Amniotic epithelial cell (primary cell): ENCODE data around the gene KRT35.

Source experiments
- DNase-seq: peaks from one replicate; pipeline ENCODE4 v3.0.0-alpha.2; 2010; ENCODE audit warnings: low read depth

The KRT35 gene

DNA sequence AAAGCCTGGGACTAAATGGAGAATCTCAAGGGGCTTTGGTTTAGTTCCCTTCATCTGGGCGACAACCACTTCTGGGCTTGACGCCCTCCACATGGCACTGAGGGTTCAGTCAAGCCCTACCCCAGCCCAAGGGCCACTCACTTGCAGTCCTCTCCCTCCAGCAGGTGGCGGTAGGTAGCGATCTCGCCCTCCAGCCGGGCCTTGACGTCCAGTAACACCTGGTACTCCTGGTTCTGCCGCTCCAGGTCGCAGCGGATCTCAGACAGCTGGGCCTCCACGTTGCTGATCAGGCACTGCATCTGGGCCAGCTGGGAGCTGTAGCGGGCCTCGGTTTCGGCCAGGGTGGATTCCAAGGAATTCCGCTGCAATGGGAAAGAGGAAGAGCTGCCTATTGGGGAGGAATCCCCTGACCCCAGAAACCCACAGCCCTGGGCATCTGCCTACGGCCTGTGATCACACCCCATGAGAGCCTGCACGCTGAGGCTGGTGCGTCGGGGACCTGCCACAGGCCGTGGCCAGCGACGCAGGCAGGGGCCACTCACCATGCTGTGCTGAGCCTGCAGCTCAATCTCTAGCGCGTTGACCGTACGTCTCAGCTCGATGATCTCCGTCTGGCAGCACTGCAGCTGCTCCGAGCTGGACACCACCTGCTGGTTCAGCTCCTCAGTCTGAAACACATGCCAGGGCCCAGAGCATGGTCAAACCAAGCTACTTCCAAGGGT, 6.0 kb upstream of the KRT35 start:
- DNase-seq, result no peak

- no peak for DNase-seq
These were observed 5.4 kb upstream of the KRT35 start for GRCh38 chr17:41486316-41486715.

DNA sequence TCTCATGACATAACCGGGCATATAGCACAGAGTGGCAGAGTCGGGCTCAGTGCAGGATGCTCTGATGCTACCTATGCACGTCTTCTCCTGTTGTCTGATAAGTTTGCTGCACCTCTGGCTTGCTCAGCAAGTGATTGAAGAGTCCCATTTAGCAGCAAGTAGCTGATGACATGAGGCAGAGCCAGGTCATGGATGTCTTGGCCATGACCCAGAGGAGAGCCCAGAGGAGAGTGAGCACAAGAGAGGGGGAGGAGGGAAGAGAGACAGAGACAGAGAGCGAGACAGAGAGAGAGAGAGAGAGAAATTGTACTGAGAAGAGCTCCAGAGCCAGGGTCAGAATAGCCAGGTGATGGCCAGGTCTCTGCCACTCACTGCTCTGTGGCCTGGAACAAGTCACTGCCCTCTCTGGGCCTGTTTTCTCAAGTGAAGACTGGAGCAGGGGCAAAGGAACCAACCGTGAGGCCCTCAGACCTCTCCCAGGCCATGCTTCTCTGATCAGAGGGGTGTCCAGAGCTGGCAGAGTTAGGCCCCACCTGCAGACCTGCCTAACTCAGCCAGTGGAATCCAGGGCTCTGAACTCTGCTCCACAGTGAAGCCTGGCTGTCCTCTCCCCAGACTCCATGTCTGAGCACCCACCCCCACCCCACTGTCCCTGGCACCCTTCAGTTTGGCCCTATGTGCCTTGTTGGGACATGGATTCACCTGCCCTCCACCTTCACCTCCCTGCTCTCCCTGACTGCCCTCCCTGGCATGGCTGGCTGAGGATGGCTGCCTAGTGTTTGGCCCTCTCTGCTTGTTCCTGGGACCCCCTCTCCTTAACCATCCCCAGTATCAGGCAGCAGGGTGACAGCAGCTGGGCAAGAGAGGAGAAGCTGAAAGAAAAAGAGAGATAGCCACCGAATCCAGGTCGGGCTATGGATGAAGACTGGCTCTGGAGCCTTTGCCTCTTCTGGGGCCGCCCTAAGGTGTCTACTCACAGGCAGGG, 4.3 kb upstream of the KRT35 start:
- no peak for DNase-seq

- DNase-seq, result peak; percentile 41
These were observed 3.3 kb upstream of the KRT35 start for GRCh38 chr17:41483991-41484826.

GRCh38 chr17:41483531-41483930, 2.6 kb upstream of the KRT35 start:
- peak; percentile 48 for DNase-seq

GRCh38 chr17:41480581-41480980, 370 bp downstream of the KRT35 start:
- no peak for DNase-seq

DNA sequence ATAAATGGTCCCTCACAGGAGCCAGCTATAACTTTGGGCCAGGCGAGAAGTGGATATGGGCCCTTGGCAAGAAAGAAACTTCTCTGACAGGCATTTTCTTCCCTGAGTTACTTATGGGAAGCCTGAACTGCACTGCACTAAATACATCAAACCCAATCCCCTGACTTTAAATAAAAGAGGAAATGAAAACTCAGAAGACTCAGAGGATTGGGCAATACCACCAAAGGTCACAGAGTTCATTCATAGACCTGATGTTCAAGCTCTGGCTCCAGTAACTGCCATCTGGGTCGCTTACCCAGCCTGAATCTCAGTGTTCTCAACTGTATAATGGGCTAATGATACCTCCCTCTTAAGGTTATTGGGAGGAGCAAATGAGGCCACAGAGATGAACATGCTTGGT, 815 bp downstream of the KRT35 start:
- DNase-seq, result no peak

- DNase-seq, result no peak
These were observed 2.7 kb downstream of the KRT35 start for GRCh38 chr17:41478237-41478636.

- DNase-seq, result no peak
These were observed 3.8 kb downstream of the KRT35 start for GRCh38 chr17:41476866-41477815.

DNA sequence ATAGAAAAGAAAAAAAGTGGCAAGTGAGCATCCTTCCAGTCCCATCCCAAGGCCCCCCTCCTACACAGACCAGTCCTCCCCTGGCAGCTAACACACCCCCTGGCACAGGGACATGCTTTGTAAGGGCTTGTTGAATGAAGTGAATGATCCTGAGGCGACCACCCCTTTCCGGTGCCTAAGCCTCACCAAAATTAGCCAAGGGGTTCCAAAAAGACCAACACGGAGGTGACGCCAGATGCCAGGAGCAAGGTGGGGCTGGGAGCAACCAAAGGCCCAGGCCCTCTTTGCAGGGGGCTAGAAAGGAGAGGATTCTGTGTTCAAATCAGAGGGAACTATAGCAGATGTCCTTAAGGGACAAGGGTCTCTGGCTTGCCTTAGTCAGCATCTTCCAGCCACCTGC, 5.5 kb downstream of the KRT35 start:
- DNase-seq, result no peak

GRCh38 chr17:41474863-41475262, 6.1 kb downstream of the KRT35 start:
- DNase-seq, result no peak

- DNase-seq, result no peak
These were observed 12.6 kb downstream of the KRT35 start for GRCh38 chr17:41468346-41468745.

- DNase-seq, result no peak
These were observed 13.4 kb downstream of the KRT35 start for GRCh38 chr17:41467561-41467960.

DNA sequence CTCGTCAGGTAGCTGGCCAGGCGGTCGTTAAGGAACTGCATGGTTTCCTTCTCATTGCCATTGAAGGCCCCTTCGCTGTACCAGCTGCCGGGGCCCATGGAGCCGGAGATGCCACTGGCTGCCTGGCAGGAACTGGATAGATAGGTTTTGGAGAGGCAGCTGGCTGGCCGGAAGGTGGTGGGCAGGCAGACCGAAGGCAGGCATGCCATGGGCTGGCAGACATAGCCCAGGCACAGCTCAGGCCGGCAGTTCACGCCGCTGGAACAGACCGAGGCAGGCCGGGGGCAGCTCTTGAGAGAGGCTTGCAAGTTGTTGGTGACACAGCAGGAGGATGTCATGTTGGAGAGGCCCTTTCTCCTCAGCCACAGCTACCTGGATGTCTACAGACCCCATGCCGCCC, 14.0 kb downstream of the KRT35 start, which contains the start of gene KRT32:
Gene KRT32 (minus strand): TSS at position 399 of the 400 bp plus-strand sequence. CDS start 61 bp downstream, at position 338.
- DNase-seq, result no peak

DNA sequence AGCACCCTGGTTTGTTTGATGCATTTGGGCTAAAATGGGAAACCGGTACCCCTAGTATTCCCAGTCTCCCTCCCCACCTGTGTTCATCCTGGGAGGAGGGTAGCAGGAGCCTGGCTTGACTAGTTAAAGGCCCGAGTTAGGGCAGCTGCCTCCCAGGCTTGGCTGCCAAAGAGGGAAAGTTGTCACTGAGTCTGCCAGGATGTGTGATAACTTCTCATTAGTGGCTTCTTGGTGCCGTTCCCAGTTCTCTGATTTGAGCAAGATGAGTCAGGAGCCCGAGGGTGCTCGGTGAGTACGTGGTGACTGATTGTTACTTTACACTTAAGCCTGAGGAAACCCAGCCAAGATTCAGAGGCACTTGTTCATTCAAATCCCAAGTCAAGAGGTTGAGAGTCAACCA, 16.3 kb downstream of the KRT35 start:
- DNase-seq, result peak; percentile 83

- DNase-seq, result no peak
These were observed 16.8 kb downstream of the KRT35 start for GRCh38 chr17:41464173-41464572.

DNA sequence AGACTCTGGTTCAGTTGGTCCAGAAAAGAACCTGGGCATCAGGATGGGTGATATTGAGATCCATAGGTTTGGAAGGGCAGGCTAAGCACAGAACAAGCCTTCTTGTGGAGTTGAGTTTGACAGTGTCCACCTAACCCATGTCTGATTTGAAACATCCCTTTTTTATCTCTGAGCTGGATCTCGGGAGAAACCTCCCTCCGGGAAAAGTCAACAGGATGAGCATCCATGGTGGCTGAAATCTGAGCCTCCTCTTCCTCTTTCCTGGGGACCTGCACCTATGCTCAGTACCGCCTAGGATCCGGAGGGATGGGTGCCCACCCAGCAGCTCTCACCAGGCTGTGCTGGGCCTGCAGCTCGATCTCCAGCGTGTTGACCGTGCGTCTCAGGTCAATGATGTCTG, 17.2 kb downstream of the KRT35 start:
- DNase-seq, result no peak

- no peak for DNase-seq
These were observed 18.2 kb downstream of the KRT35 start for GRCh38 chr17:41462705-41463104.

- DNase-seq, result peak; percentile 17
These were observed 23.3 kb downstream of the KRT35 start for GRCh38 chr17:41457676-41458075.

- DNase-seq, result no peak
These were observed 24.7 kb downstream of the KRT35 start for GRCh38 chr17:41456204-41456603.

- no peak for DNase-seq
These were observed 25.7 kb downstream of the KRT35 start for GRCh38 chr17:41455236-41455635.
